Umbilical cord (tissue), 2 donors: ENCODE data around the gene R3HDML. TPM values are rescaled to one million over a fixed set of nuclear protein-coding genes. Genes with fewer than 3 reads are reported as not detected.
"Not testable (repeated sequence)": the region's sequence is repeated elsewhere in the genome, so short reads cannot be mapped to it uniquely, and the experiment has no call there.

Source experiments
- DNase-seq: peaks from one replicate; pipeline ENCODE4 v3.0.0-alpha.2; 2015; ENCODE audit warnings: low spot score
- total RNA-seq: library from RNA; depleted of rRNA; stranded (reverse); fragments of >200 nt; gene quantifications from one replicate; pipeline ENCODE4 v1.2.3, GENCODE V29; 2014; ENCODE audit warnings: low replicate concordance; ENCODE audit not compliant: insufficient read depth

R3HDML gene
- total RNA-seq, result not detected

- no peak for DNase-seq
Measured at GRCh38 chr20:44336725-44337380, at the start of gene R3HDML. Gene R3HDML, plus strand, starts transcription at chr20:44337043. Its CDS starts 115 bp downstream, at chr20:44337158.

GRCh38 chr20:44287272-44288097 is 49.4 kb upstream of the R3HDML start:
- no peak for DNase-seq

- no peak for DNase-seq
Measured at GRCh38 chr20:44288252-44288651, 48.6 kb upstream of the R3HDML start.

- DNase-seq, result no peak
Measured at GRCh38 chr20:44291754-44292153, 45.1 kb upstream of the R3HDML start.

GRCh38 chr20:44296011-44296410 is 40.8 kb upstream of the R3HDML start:
- no peak for DNase-seq

- DNase-seq, result no peak
Measured at GRCh38 chr20:44297721-44298120, 39.1 kb upstream of the R3HDML start.

GRCh38 chr20:44299011-44299535 is 37.8 kb upstream of the R3HDML start:
- DNase-seq, result not testable (repeated sequence)

- DNase-seq, result no peak
Measured at GRCh38 chr20:44301285-44301684, 35.6 kb upstream of the R3HDML start.

GRCh38 chr20:44302026-44302669 is 34.7 kb upstream of the R3HDML start:
- DNase-seq, result no peak

GRCh38 chr20:44302736-44303135 is 34.1 kb upstream of the R3HDML start:
- no peak for DNase-seq

- DNase-seq, result no peak
Measured at GRCh38 chr20:44304383-44304782, 32.5 kb upstream of the R3HDML start.

- no peak for DNase-seq
Measured at GRCh38 chr20:44306927-44307326, 29.9 kb upstream of the R3HDML start.

- DNase-seq, result peak; percentile 95
Measured at GRCh38 chr20:44309763-44310663, 26.8 kb upstream of the R3HDML start.

- peak; percentile 99 for DNase-seq
Measured at GRCh38 chr20:44310664-44311639, 25.9 kb upstream of the R3HDML start, which contains the start of gene FITM2. Gene FITM2, minus strand, starts transcription at chr20:44311202. Its CDS starts 54 bp downstream, at chr20:44311148.

- no peak for DNase-seq
Measured at GRCh38 chr20:44314870-44315269, 22.0 kb upstream of the R3HDML start.

GRCh38 chr20:44319839-44320422 is 16.9 kb upstream of the R3HDML start:
- DNase-seq, result no peak

GRCh38 chr20:44324343-44324742 is 12.5 kb upstream of the R3HDML start:
- no peak for DNase-seq

GRCh38 chr20:44326391-44327159 is 10.3 kb upstream of the R3HDML start:
- no peak for DNase-seq

- not testable (repeated sequence) for DNase-seq
Measured at GRCh38 chr20:44327748-44328147, 9.1 kb upstream of the R3HDML start.
